Activated CD8-positive, alpha-beta T cell treated with anti-CD3 and anti-CD28 coated beads for 36 hours (primary cell): ENCODE data around the gene SUCLG1. TPM values are rescaled to one million over a fixed set of nuclear protein-coding genes. Genes with fewer than 3 reads are reported as not detected.

Experiments
- ATAC-seq: fragments of 200-7000 bp; cut with Tn5 transposase; one replicate; pipeline ENCODE4 v1.10.0; 2021; ENCODE audit warnings: mild to moderate bottlenecking, moderate library complexity
- CTCF ChIA-PET: fragments of 350-600 bp; sonication (Branson Sonifier 250); formaldehyde crosslinking; loops from one replicate; lab custom pipeline; 2021; ENCODE audit warnings: antibody characterized with exemption; lab: Charles Lee
- POLR2A ChIA-PET: fragments of 350-600 bp; sonication (Branson Sonifier 250); formaldehyde crosslinking; loops from one replicate; lab custom pipeline; 2021; ENCODE audit warnings: antibody characterized with exemption; lab: Charles Lee
- DNase-seq: peaks from one replicate; pipeline ENCODE4 v3.0.0-alpha.2; 2020
- H3K27ac Mint-ChIP-seq: one replicate; pipeline ENCODE4 v1.8.0; 2021; ENCODE audit warnings: mild to moderate bottlenecking, mixed read lengths
- H3K27me3 Mint-ChIP-seq: one replicate; pipeline ENCODE4 v1.8.0; 2021; ENCODE audit warnings: mixed read lengths
- H3K36me3 Mint-ChIP-seq: one replicate; pipeline ENCODE4 v1.8.0; 2021; ENCODE audit warnings: low read depth, mixed read lengths
- H3K4me1 Mint-ChIP-seq: one replicate; pipeline ENCODE4 v1.8.0; 2021; ENCODE audit warnings: low read depth, mixed read lengths
- H3K4me3 Mint-ChIP-seq: one replicate; pipeline ENCODE4 v1.8.0; 2021; ENCODE audit warnings: mild to moderate bottlenecking, moderate library complexity, mixed read lengths
- H3K9me3 Mint-ChIP-seq: one replicate; pipeline ENCODE4 v1.8.0; 2021; ENCODE audit warnings: mixed read lengths
- CTCF ChIP-seq: fragments of 200-600 bp; IDR thresholded peaks from one replicate; pipeline ENCODE4 v1.8.0; 2022; ENCODE audit warnings: antibody characterized with exemption, mild to moderate bottlenecking
- intact Hi-C: fragments of 100-400 bp; cut with micrococcal nuclease; formaldehyde crosslinking; loops from one replicate; pipeline ENCODE4 v1.10.0; 2022
- total RNA-seq, 2 experiments: library from RNA; stranded (reverse); gene quantifications; one replicate each; pipeline ENCODE4 v1.2.3, GENCODE V29; 2021

SUCLG1 gene
- total RNA-seq, 2 experiments from 2014 or later, result 69.0 to 69.1 TPM

- ChIA-PET CTCF (interaction anchor here (0.7 to 2.4 kb wide), 6 partner anchors 9 to 809 kb away, joined by 3 to 10 read pairs (median 3); no protein-coding TSS in a partner anchor), POLR2A (no interaction called here)
- Mint-ChIP-seq H3K4me1 (peaks cover 6% of the 10 kb centered on the region), H3K4me3 (no peak overlapping the region), H3K27me3 (no peaks in the 10 kb centered on the region), H3K27ac (no peak overlapping the region), H3K9me3 (no peaks in the 10 kb centered on the region), H3K36me3 (no peaks in the 10 kb centered on the region)
- DNase-seq (no peak), ATAC-seq (no peak)
- no peak for TF ChIP-seq CTCF
- intact Hi-C loops, result no loop called here
Measured at GRCh38 chr2:84491256-84491655, 32.2 kb upstream of the SUCLG1 start.

GRCh38 chr2:84487298-84487996 lies 28.4 kb upstream of the SUCLG1 start:
- Mint-ChIP-seq H3K9me3 (no peaks in the 10 kb centered on the region), H3K4me1 (peaks cover 2% of the 10 kb centered on the region), H3K27ac (no peak overlapping the region), H3K4me3 (no peak overlapping the region), H3K36me3 (no peaks in the 10 kb centered on the region), H3K27me3 (no peaks in the 10 kb centered on the region)
- DNase-seq (no peak), ATAC-seq (no peak)
- TF ChIP-seq CTCF, result no peak
- CTCF ChIA-PET, result no interaction called here
- intact Hi-C loops, result loop anchor here (10.0 kb wide), 1 partner anchor 807 kb away; no protein-coding TSS in a partner anchor
- POLR2A ChIA-PET, result no interaction called here

GRCh38 chr2:84486441-84487115 lies 27.5 kb upstream of the SUCLG1 start:
- no peak for DNase-seq
- peaks cover 11% of the 10 kb centered on the region for H3K4me1 Mint-ChIP-seq
- ATAC-seq, result no peak
- H3K27me3 Mint-ChIP-seq, result no peaks in the 10 kb centered on the region
- intact Hi-C loops, result loop anchor here (10.0 kb wide), 1 partner anchor 808 kb away; no protein-coding TSS in a partner anchor
- CTCF ChIA-PET, result no interaction called here
- POLR2A ChIA-PET, result no interaction called here
- H3K36me3 Mint-ChIP-seq, result no peaks in the 10 kb centered on the region
- H3K27ac Mint-ChIP-seq, result no peak overlapping the region
- no peaks in the 10 kb centered on the region for H3K9me3 Mint-ChIP-seq
- TF ChIP-seq CTCF, result no peak
- no peak overlapping the region for H3K4me3 Mint-ChIP-seq

GRCh38 chr2:84483320-84483719 lies 24.2 kb upstream of the SUCLG1 start:
- ChIA-PET CTCF (interaction anchor here (1.5 to 1.7 kb wide), 2 partner anchors 399 to 443 kb away, joined by 5 to 7 read pairs; no protein-coding TSS in a partner anchor), POLR2A (interaction anchor here (1.5 kb wide), 1 partner anchor 8 kb away, joined by 3 read pairs; no protein-coding TSS in a partner anchor)
- ATAC-seq (no peak), DNase-seq (no peak)
- Mint-ChIP-seq H3K36me3 (no peaks in the 10 kb centered on the region), H3K27ac (no peak overlapping the region), H3K27me3 (no peaks in the 10 kb centered on the region), H3K9me3 (no peaks in the 10 kb centered on the region), H3K4me3 (no peak overlapping the region), H3K4me1 (peaks cover 18% of the 10 kb centered on the region)
- intact Hi-C loops, result loop anchor here (10.0 kb wide), 1 partner anchor 811 kb away; no protein-coding TSS in a partner anchor
- no peak for TF ChIP-seq CTCF
